HG02943 (cell line): ENCODE measurements around the gene BARX2.

ENCODE experiments used
- ATAC-seq: cut with Tn5 transposase; IDR thresholded peaks from one replicate; pipeline ENCODE4 v1.9.1; 2021; ENCODE audit warnings: mild to moderate bottlenecking, low read depth, moderate library complexity; ENCODE audit not compliant: unreplicated experiment

The BARX2 gene

GRCh38 chr11:129396454-129396853, 20.8 kb downstream of the BARX2 start:
- ATAC-seq = no peak

- ATAC-seq = no peak
Observed at GRCh38 chr11:129402206-129403171, 26.8 kb downstream of the BARX2 start.

GRCh38 chr11:129404731-129405130, 29.1 kb downstream of the BARX2 start:
- ATAC-seq = no peak

- no peak for ATAC-seq
Observed at GRCh38 chr11:129408865-129409444, 33.3 kb downstream of the BARX2 start.

GRCh38 chr11:129410395-129410960, 34.8 kb downstream of the BARX2 start:
- no peak for ATAC-seq

- ATAC-seq = no peak
Observed at GRCh38 chr11:129412494-129412893, 36.8 kb downstream of the BARX2 start.

- no peak for ATAC-seq
Observed at GRCh38 chr11:129414144-129414872, 38.7 kb downstream of the BARX2 start.

- ATAC-seq = no peak
Observed at GRCh38 chr11:129416080-129416820, 40.6 kb downstream of the BARX2 start.

GRCh38 chr11:129417458-129417857, 41.8 kb downstream of the BARX2 start:
- ATAC-seq = no peak

GRCh38 chr11:129418039-129418438, 42.4 kb downstream of the BARX2 start:
- no peak for ATAC-seq

GRCh38 chr11:129419386-129419785, 43.7 kb downstream of the BARX2 start:
- no peak for ATAC-seq

- no peak for ATAC-seq
Observed at GRCh38 chr11:129423426-129423825, 47.8 kb downstream of the BARX2 start.

GRCh38 chr11:129425214-129425613, 49.6 kb downstream of the BARX2 start:
- ATAC-seq = no peak

GRCh38 chr11:129426038-129426437, 50.4 kb downstream of the BARX2 start:
- no peak for ATAC-seq

GRCh38 chr11:129426776-129427175, 51.1 kb downstream of the BARX2 start:
- no peak for ATAC-seq

GRCh38 chr11:129427376-129427775, 51.7 kb downstream of the BARX2 start:
- no peak for ATAC-seq

GRCh38 chr11:129427816-129428406, 52.3 kb downstream of the BARX2 start:
- ATAC-seq = no peak

- ATAC-seq = no peak
Observed at GRCh38 chr11:129428557-129428956, 52.9 kb downstream of the BARX2 start.

GRCh38 chr11:129434641-129435498, 59.2 kb downstream of the BARX2 start:
- no peak for ATAC-seq
